HEK293 (cell line): ENCODE measurements around the gene FILIP1.
A peak's percentile ranks its signal among the peaks of the same experiment; 100 is the strongest.

Source experiments
- CTCF ChIA-PET: fragments of 350-600 bp; formaldehyde crosslinking; extraction: SDS; loops from one replicate; lab custom pipeline; 2021; ENCODE audit warnings: antibody characterized with exemption; lab: Yijun Ruan, JAX
- POLR2A ChIA-PET: fragments of 300-600 bp; formaldehyde crosslinking; extraction: SDS; loops from one replicate; lab custom pipeline; 2020; ENCODE audit warnings: antibody characterized with exemption, inconsistent platforms; lab: Yijun Ruan, JAX
- H3K27ac ChIP-seq: fragments of 200-500 bp; sonication (Bioruptor generic); 2 replicates; pipeline ENCODE4 v1.5.1; 2014; ENCODE audit warnings: low read depth, low read length, control low read depth, inconsistent platforms; ENCODE audit errors: extremely low read depth
- H3K36me3 ChIP-seq, 2 experiments: fragments of 200-500 bp in 1 of 2; sonication (Bioruptor generic) in 1 of 2; 1 replicate in 1 of 2; 2 replicates in 1 of 2; pipeline ENCODE4 v1.5.1; 2014 to 2017; ENCODE audit warnings: inconsistent platforms in 2 of 2, low read length in 2 of 2; ENCODE audit not compliant: control insufficient read depth in 2 of 2, insufficient read depth in 1 of 2
- H3K4me1 ChIP-seq: fragments of 200-500 bp; sonication (Bioruptor generic); 2 replicates; pipeline ENCODE4 v1.5.1; 2014; ENCODE audit warnings: mild to moderate bottlenecking, low read length, inconsistent platforms; ENCODE audit not compliant: control insufficient read depth, insufficient read depth
- H3K4me3 ChIP-seq: 2 replicates; pipeline ENCODE4 v1.5.1; 2011; ENCODE audit warnings: low read depth, mild to moderate bottlenecking, control low read depth, low read length, moderate library complexity
- H3K9me3 ChIP-seq: fragments of 200-500 bp; sonication (Bioruptor generic); 2 replicates; pipeline ENCODE4 v1.5.1; 2014; ENCODE audit warnings: low read depth, low read length, inconsistent platforms; ENCODE audit not compliant: control insufficient read depth, insufficient read depth
- BCL11B ChIP-seq: fragments of 450-650 bp; formaldehyde crosslinking; IDR thresholded peaks from 2 replicates; pipeline ENCODE4 v1.5.1; 2016; ENCODE audit warnings: low read depth, missing biosample characterization, missing genetic modification characterization
- GLIS1 ChIP-seq: fragments of 450-650 bp; formaldehyde crosslinking; IDR thresholded peaks from 2 replicates; pipeline ENCODE4 v1.5.1; 2016; ENCODE audit warnings: missing biosample characterization, missing genetic modification characterization
- KLF8 ChIP-seq: fragments of 450-650 bp; formaldehyde crosslinking; IDR thresholded peaks from 2 replicates; pipeline ENCODE4 v1.5.1; 2016; ENCODE audit warnings: missing biosample characterization, missing genetic modification characterization
- KLF9 ChIP-seq: fragments of 450-650 bp; formaldehyde crosslinking; IDR thresholded peaks from 2 replicates; pipeline ENCODE4 v1.5.1; 2016; ENCODE audit warnings: missing biosample characterization, missing genetic modification characterization, low read depth
- MYNN ChIP-seq: fragments of 450-650 bp; formaldehyde crosslinking; IDR thresholded peaks from 2 replicates; pipeline ENCODE4 v1.5.1; 2016; ENCODE audit warnings: missing biosample characterization, missing genetic modification characterization, borderline replicate concordance
- MZF1 ChIP-seq: fragments of 450-650 bp; formaldehyde crosslinking; IDR thresholded peaks from 2 replicates; pipeline ENCODE4 v1.5.1; 2017; ENCODE audit warnings: missing biosample characterization, missing genetic modification characterization, borderline replicate concordance
- OVOL3 ChIP-seq: fragments of 450-650 bp; formaldehyde crosslinking; IDR thresholded peaks from 2 replicates; pipeline ENCODE4 v1.5.1; 2016; ENCODE audit warnings: missing biosample characterization, missing genetic modification characterization
- SCRT2 ChIP-seq: fragments of 450-650 bp; formaldehyde crosslinking; IDR thresholded peaks from 2 replicates; pipeline ENCODE4 v1.5.1; 2016; ENCODE audit warnings: missing biosample characterization, missing genetic modification characterization
- ZEB2 ChIP-seq: fragments of 450-650 bp; formaldehyde crosslinking; IDR thresholded peaks from 2 replicates; pipeline ENCODE4 v1.5.1; 2016; ENCODE audit warnings: missing biosample characterization, missing genetic modification characterization
- ZFP3 ChIP-seq: fragments of 450-650 bp; formaldehyde crosslinking; IDR thresholded peaks from 2 replicates; pipeline ENCODE4 v1.5.1; 2016; ENCODE audit warnings: low read depth, missing biosample characterization, missing genetic modification characterization
- ZFP41 ChIP-seq: fragments of 450-650 bp; formaldehyde crosslinking; IDR thresholded peaks from 2 replicates; pipeline ENCODE4 v1.5.1; 2016; ENCODE audit warnings: missing biosample characterization, missing genetic modification characterization, borderline replicate concordance
- ZIC2 ChIP-seq: fragments of 450-650 bp; formaldehyde crosslinking; IDR thresholded peaks from 2 replicates; pipeline ENCODE4 v1.5.1; 2016; ENCODE audit warnings: missing biosample characterization, missing genetic modification characterization
- ZNF175 ChIP-seq: fragments of 450-650 bp; formaldehyde crosslinking; IDR thresholded peaks from 2 replicates; pipeline ENCODE4 v1.5.1; 2016; ENCODE audit warnings: missing biosample characterization, missing genetic modification characterization
- ZNF202 ChIP-seq: fragments of 450-650 bp; formaldehyde crosslinking; IDR thresholded peaks from 2 replicates; pipeline ENCODE4 v1.5.1; 2016; ENCODE audit warnings: missing biosample characterization, missing genetic modification characterization, borderline replicate concordance
- ZNF366 ChIP-seq: fragments of 450-650 bp; formaldehyde crosslinking; conservative IDR thresholded peaks from 2 replicates; pipeline ENCODE4 v1.5.1; 2016; ENCODE audit warnings: missing biosample characterization, missing genetic modification characterization
- ZNF426 ChIP-seq: fragments of 450-650 bp; formaldehyde crosslinking; IDR thresholded peaks from 2 replicates; pipeline ENCODE4 v1.5.1; 2017; ENCODE audit warnings: missing biosample characterization, missing genetic modification characterization, mild to moderate bottlenecking, inconsistent platforms, moderate library complexity
- ZNF664 ChIP-seq: fragments of 450-650 bp; formaldehyde crosslinking; IDR thresholded peaks from 2 replicates; pipeline ENCODE4 v1.5.1; 2016; ENCODE audit warnings: missing biosample characterization, missing genetic modification characterization
- ZXDB ChIP-seq: fragments of 450-650 bp; formaldehyde crosslinking; IDR thresholded peaks from 2 replicates; pipeline ENCODE4 v1.5.1; 2016; ENCODE audit warnings: missing biosample characterization, missing genetic modification characterization
- TF ChIP-seq, protein P1 (sequence below): fragments of 450-650 bp; formaldehyde crosslinking; IDR thresholded peaks from 2 replicates; pipeline ENCODE4 v1.5.1; 2016; ENCODE audit warnings: missing biosample characterization, missing genetic modification characterization
- TF ChIP-seq, protein P2 (sequence below): fragments of 450-650 bp; formaldehyde crosslinking; IDR thresholded peaks from 2 replicates; pipeline ENCODE4 v1.5.1; 2017; ENCODE audit warnings: missing biosample characterization, mild to moderate bottlenecking, missing genetic modification characterization, moderate library complexity
- TF ChIP-seq, protein P3 (sequence below): fragments of 450-650 bp; formaldehyde crosslinking; IDR thresholded peaks from 2 replicates; pipeline ENCODE4 v1.5.1; 2017; ENCODE audit warnings: missing biosample characterization, missing genetic modification characterization
- TF ChIP-seq, protein P4 (sequence below): fragments of 450-650 bp; formaldehyde crosslinking; conservative IDR thresholded peaks from 2 replicates; pipeline ENCODE4 v1.5.1; 2016; ENCODE audit warnings: low read depth, missing biosample characterization, missing genetic modification characterization
- TF ChIP-seq, protein P5 (sequence below): fragments of 450-650 bp; formaldehyde crosslinking; IDR thresholded peaks from 2 replicates; pipeline ENCODE4 v1.5.1; 2017; ENCODE audit warnings: missing biosample characterization, missing genetic modification characterization

FILIP1 gene

DNA sequence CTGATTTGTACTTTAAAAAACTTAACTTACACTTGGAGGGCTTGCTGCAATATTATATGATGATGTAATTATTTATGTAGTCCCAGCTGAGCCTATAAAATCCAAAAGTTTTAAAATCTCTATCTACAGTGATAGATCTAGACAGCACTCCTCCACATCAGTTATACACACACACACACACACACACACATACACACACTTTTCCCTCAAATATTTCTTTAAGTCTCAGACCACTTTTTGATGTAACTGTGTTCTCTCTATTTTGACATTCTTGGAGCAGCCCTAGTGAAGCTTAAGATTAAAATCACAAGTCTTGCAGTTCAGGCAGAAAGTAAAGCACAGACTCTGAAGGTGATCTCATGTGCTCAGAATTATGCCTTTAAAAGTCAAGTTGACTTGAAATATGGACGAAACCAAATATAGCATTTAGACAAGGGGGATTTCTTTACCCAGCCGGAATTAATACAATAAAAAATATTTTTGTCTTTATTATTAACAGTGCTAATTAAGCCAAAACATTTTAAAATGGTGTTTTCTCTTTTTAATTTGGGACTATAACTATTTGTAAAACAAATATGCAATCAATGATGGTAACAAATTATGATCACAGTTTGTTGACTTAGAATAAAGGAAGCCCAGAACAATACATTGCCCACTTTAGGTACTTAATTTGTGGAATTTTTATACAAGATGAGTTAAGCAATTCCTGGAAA is 145.5 kb downstream of the FILIP1 start (continued):
- TF ChIP-seq, protein P1, sequence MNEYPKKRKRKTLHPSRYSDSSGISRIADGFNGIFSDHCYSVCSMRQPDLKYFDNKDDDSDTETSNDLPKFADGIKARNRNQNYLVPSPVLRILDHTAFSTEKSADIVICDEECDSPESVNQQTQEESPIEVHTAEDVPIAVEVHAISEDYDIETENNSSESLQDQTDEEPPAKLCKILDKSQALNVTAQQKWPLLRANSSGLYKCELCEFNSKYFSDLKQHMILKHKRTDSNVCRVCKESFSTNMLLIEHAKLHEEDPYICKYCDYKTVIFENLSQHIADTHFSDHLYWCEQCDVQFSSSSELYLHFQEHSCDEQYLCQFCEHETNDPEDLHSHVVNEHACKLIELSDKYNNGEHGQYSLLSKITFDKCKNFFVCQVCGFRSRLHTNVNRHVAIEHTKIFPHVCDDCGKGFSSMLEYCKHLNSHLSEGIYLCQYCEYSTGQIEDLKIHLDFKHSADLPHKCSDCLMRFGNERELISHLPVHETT (tag by site-specific recombination): no peak
- peak; percentile 58 for TF ChIP-seq GLIS1 (tag by site-specific recombination)
- no peak for TF ChIP-seq ZFP3 (tag by site-specific recombination)
- no peak for TF ChIP-seq SCRT2 (tag by site-specific recombination)
- TF ChIP-seq ZNF366 (tag by site-specific recombination): peak; percentile 52; the same call in 1 of the 2 replicates
- TF ChIP-seq, protein P2, sequence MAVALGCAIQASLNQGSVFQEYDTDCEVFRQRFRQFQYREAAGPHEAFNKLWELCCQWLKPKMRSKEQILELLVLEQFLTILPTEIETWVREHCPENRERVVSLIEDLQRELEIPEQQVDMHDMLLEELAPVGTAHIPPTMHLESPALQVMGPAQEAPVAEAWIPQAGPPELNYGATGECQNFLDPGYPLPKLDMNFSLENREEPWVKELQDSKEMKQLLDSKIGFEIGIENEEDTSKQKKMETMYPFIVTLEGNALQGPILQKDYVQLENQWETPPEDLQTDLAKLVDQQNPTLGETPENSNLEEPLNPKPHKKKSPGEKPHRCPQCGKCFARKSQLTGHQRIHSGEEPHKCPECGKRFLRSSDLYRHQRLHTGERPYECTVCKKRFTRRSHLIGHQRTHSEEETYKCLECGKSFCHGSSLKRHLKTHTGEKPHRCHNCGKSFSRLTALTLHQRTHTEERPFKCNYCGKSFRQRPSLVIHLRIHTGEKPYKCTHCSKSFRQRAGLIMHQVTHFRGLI (tag by site-specific recombination): no peak
- TF ChIP-seq, protein P3, sequence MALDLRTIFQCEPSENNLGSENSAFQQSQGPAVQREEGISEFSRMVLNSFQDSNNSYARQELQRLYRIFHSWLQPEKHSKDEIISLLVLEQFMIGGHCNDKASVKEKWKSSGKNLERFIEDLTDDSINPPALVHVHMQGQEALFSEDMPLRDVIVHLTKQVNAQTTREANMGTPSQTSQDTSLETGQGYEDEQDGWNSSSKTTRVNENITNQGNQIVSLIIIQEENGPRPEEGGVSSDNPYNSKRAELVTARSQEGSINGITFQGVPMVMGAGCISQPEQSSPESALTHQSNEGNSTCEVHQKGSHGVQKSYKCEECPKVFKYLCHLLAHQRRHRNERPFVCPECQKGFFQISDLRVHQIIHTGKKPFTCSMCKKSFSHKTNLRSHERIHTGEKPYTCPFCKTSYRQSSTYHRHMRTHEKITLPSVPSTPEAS (tag by site-specific recombination): peak; percentile 51; the same call in 1 of the 2 replicates
- TF ChIP-seq, all 188 proteins: peak for 8

DNA sequence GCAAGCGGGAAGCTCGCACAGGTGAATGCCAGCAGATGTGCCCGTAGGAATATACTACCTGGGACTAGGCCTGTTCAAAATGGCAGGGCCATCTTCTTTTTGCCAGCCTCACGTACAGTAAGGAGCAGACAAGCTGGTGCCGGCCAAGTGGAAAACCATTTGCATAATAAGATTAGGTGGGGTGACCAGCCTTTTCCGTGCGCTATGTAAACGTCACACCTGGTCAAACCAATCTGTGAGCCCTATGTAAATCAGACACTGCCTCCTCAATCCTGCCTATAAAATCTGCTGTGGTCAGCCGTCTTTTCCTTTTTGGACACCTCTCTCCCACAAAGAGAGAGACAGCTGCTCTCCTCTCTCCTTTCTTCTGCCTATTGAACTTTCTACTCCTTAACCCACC is 148.2 kb downstream of the FILIP1 start:
- CTCF ChIA-PET: interaction anchor here (0.9 to 1.8 kb wide), 3 partner anchors 11 to 181 kb away, joined by 3 to 7 read pairs (median 3); no protein-coding TSS in a partner anchor
- Histone ChIP-seq H3K4me3 (no peak overlapping the region), H3K36me3 (no peaks in the 10 kb centered on the region)
- TF ChIP-seq ZFP41 (tag by site-specific recombination): no peak
- TF ChIP-seq, protein P4, sequence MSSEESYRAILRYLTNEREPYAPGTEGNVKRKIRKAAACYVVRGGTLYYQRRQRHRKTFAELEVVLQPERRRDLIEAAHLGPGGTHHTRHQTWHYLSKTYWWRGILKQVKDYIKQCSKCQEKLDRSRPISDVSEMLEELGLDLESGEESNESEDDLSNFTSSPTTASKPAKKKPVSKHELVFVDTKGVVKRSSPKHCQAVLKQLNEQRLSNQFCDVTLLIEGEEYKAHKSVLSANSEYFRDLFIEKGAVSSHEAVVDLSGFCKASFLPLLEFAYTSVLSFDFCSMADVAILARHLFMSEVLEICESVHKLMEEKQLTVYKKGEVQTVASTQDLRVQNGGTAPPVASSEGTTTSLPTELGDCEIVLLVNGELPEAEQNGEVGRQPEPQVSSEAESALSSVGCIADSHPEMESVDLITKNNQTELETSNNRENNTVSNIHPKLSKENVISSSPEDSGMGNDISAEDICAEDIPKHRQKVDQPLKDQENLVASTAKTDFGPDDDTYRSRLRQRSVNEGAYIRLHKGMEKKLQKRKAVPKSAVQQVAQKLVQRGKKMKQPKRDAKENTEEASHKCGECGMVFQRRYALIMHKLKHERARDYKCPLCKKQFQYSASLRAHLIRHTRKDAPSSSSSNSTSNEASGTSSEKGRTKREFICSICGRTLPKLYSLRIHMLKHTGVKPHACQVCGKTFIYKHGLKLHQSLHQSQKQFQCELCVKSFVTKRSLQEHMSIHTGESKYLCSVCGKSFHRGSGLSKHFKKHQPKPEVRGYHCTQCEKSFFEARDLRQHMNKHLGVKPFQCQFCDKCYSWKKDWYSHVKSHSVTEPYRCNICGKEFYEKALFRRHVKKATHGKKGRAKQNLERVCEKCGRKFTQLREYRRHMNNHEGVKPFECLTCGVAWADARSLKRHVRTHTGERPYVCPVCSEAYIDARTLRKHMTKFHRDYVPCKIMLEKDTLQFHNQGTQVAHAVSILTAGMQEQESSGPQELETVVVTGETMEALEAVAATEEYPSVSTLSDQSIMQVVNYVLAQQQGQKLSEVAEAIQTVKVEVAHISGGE (tag by site-specific recombination): no peak
- TF ChIP-seq BCL11B: no peak
- no peak for TF ChIP-seq OVOL3 (tag by site-specific recombination)
- TF ChIP-seq ZNF202 (tag by site-specific recombination): no peak
- TF ChIP-seq, protein P5, sequence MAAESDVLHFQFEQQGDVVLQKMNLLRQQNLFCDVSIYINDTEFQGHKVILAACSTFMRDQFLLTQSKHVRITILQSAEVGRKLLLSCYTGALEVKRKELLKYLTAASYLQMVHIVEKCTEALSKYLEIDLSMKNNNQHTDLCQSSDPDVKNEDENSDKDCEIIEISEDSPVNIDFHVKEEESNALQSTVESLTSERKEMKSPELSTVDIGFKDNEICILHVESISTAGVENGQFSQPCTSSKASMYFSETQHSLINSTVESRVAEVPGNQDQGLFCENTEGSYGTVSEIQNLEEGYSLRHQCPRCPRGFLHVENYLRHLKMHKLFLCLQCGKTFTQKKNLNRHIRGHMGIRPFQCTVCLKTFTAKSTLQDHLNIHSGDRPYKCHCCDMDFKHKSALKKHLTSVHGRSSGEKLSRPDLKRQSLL (tag by site-specific recombination): no peak
- no peak for TF ChIP-seq ZEB2 (tag by site-specific recombination)
- no peak for TF ChIP-seq KLF9
- TF ChIP-seq ZIC2: no peak
- no peak for TF ChIP-seq MZF1 (tag by site-specific recombination)
- TF ChIP-seq MYNN (tag by site-specific recombination): no peak
- TF ChIP-seq ZNF664 (tag by site-specific recombination): no peak
- no peak for TF ChIP-seq ZNF426 (tag by site-specific recombination)
- TF ChIP-seq KLF8 (tag by site-specific recombination): no peak
- TF ChIP-seq ZFP3 (tag by site-specific recombination): no peak
- TF ChIP-seq ZXDB (tag by site-specific recombination): no peak
- no peak for TF ChIP-seq ZNF175
- TF ChIP-seq, all 188 proteins: peak for 0
- Histone ChIP-seq H3K4me1 (peaks cover 23% of the 10 kb centered on the region), H3K27ac (no peak overlapping the region), H3K9me3 (no peaks in the 10 kb centered on the region)
- POLR2A ChIA-PET: no interaction called here
